H9 (cell line): ENCODE results near the gene MAD1L1. TPM values are rescaled to one million over a fixed set of nuclear protein-coding genes. Genes with fewer than 3 reads are reported as not detected.

Experiments used
- DNase-seq: peaks from one replicate; pipeline ENCODE4 v3.0.0-alpha.2; 2017
- H2AFZ ChIP-seq: one replicate; pipeline ENCODE4 v1.6.1; 2013; ENCODE audit warnings: mild to moderate bottlenecking, low read length, control low read depth, moderate library complexity
- H2AK5ac ChIP-seq: 2 replicates; pipeline ENCODE4 v1.6.1; 2013; ENCODE audit warnings: low read length, control low read depth, mixed read lengths; ENCODE audit not compliant: insufficient read length
- H2BK120ac ChIP-seq: one replicate; pipeline ENCODE4 v1.6.1; 2013; ENCODE audit warnings: low read depth, mild to moderate bottlenecking, low read length, control low read depth, inconsistent platforms; ENCODE audit not compliant: poor library complexity, severe bottlenecking
- H2BK12ac ChIP-seq: 2 replicates; pipeline ENCODE4 v1.6.1; 2013; ENCODE audit warnings: low read length, control low read depth, mixed read lengths, low read depth; ENCODE audit not compliant: insufficient read length
- H2BK15ac ChIP-seq: 2 replicates; pipeline ENCODE4 v1.6.1; 2013; ENCODE audit warnings: low read depth, low read length, control low read depth
- H2BK20ac ChIP-seq: one replicate; pipeline ENCODE4 v1.6.1; 2013; ENCODE audit warnings: low read depth, mild to moderate bottlenecking, low read length, control low read depth, inconsistent platforms; ENCODE audit not compliant: poor library complexity, severe bottlenecking
- H2BK5ac ChIP-seq: 2 replicates; pipeline ENCODE4 v1.6.1; 2013; ENCODE audit warnings: low read length, control low read depth, mixed read lengths; ENCODE audit not compliant: insufficient read length
- H3K14ac ChIP-seq: 2 replicates; pipeline ENCODE4 v1.6.1; 2013; ENCODE audit warnings: low read length, control low read depth; ENCODE audit not compliant: insufficient read depth
- H3K18ac ChIP-seq: 2 replicates; pipeline ENCODE4 v1.6.1; 2013; ENCODE audit warnings: low read depth, mild to moderate bottlenecking, mixed read lengths, low read length, control low read depth; ENCODE audit not compliant: insufficient read length
- H3K23ac ChIP-seq: 2 replicates; pipeline ENCODE4 v1.6.1; 2013; ENCODE audit warnings: low read length, control low read depth, mixed read lengths, low read depth; ENCODE audit not compliant: insufficient read length
- H3K23me2 ChIP-seq: 2 replicates; pipeline ENCODE4 v1.6.1; 2013; ENCODE audit warnings: low read depth, mild to moderate bottlenecking, mixed read lengths, low read length, control low read depth; ENCODE audit not compliant: insufficient read length, poor library complexity, severe bottlenecking
- H3K27ac ChIP-seq: 2 replicates; pipeline ENCODE4 v1.5.1; 2013; ENCODE audit warnings: low read length, control low read depth, mixed read lengths, low read depth; ENCODE audit not compliant: insufficient read length
- H3K27me3 ChIP-seq: 2 replicates; pipeline ENCODE4 v1.6.1; 2013; ENCODE audit warnings: low read length, control low read depth, inconsistent platforms; ENCODE audit not compliant: insufficient read depth
- H3K4ac ChIP-seq: 2 replicates; pipeline ENCODE4 v1.6.1; 2013; ENCODE audit warnings: low read depth, mild to moderate bottlenecking, control low read depth, inconsistent platforms, low read length, moderate library complexity
- H3K4me1 ChIP-seq: 2 replicates; pipeline ENCODE4 v1.6.1; 2013; ENCODE audit warnings: low read length, control low read depth, inconsistent platforms; ENCODE audit not compliant: insufficient read depth
- H3K4me2 ChIP-seq: 2 replicates; pipeline ENCODE4 v1.6.1; 2013; ENCODE audit warnings: low read length, control low read depth, mixed read lengths; ENCODE audit not compliant: insufficient read length, insufficient read depth
- H3K56ac ChIP-seq: 2 replicates; pipeline ENCODE4 v1.6.1; 2013; ENCODE audit warnings: low read depth, mild to moderate bottlenecking, mixed read lengths, low read length, control low read depth; ENCODE audit not compliant: insufficient read length
- H3K79me1 ChIP-seq: 2 replicates; pipeline ENCODE4 v1.6.1; 2013; ENCODE audit warnings: low read depth, mild to moderate bottlenecking, moderate library complexity, low read length, control low read depth, inconsistent platforms; ENCODE audit not compliant: insufficient read depth, poor library complexity, severe bottlenecking
- H3K79me2 ChIP-seq: 2 replicates; pipeline ENCODE4 v1.6.1; 2013; ENCODE audit warnings: low read length, control low read depth, inconsistent platforms; ENCODE audit not compliant: insufficient read depth
- H3K9ac ChIP-seq: 2 replicates; pipeline ENCODE4 v1.6.1; 2013; ENCODE audit warnings: low read length, control low read depth, mixed read lengths; ENCODE audit not compliant: insufficient read length; ENCODE audit errors: extremely low read depth
- H3K9me3 ChIP-seq: one replicate; pipeline ENCODE4 v1.6.1; 2013; ENCODE audit warnings: low read depth, low read length, inconsistent platforms; ENCODE audit not compliant: control insufficient read depth
- H3T11ph ChIP-seq: one replicate; pipeline ENCODE4 v1.6.1; 2013; ENCODE audit warnings: mild to moderate bottlenecking, low read length, control low read depth, inconsistent platforms
- H4K20me1 ChIP-seq: one replicate; pipeline ENCODE4 v1.6.1; 2013; ENCODE audit not compliant: control insufficient read depth, insufficient read length, insufficient read depth
- H4K5ac ChIP-seq: 2 replicates; pipeline ENCODE4 v1.6.1; 2013; ENCODE audit warnings: low read depth, mild to moderate bottlenecking, mixed read lengths, low read length, control low read depth; ENCODE audit not compliant: insufficient read length
- H4K8ac ChIP-seq: replicated peaks from 2 replicates; pipeline ENCODE4 v1.6.1; 2013; ENCODE audit warnings: low read length, control low read depth, mixed read lengths, low read depth; ENCODE audit not compliant: insufficient read length
- H4K91ac ChIP-seq: 2 replicates; pipeline ENCODE4 v1.6.1; 2013; ENCODE audit warnings: low read depth, mild to moderate bottlenecking, moderate library complexity, mixed read lengths, low read length, control low read depth; ENCODE audit not compliant: insufficient read length
- H3K27ac Mint-ChIP-seq, 3 experiments: 2 replicates in 2 of 3; 3 replicates in 1 of 3; pipeline ENCODE4 v1.8.0; 2020 to 2021; ENCODE audit warnings: mixed read lengths in 3 of 3, mild to moderate bottlenecking in 1 of 3, moderate library complexity in 1 of 3
- H3K27me3 Mint-ChIP-seq: 2 replicates; pipeline ENCODE4 v1.8.0; 2021; ENCODE audit warnings: low read depth, mild to moderate bottlenecking, moderate library complexity, mixed read lengths
- H3K36me3 Mint-ChIP-seq, 3 experiments: 2 replicates in 2 of 3; 3 replicates in 1 of 3; pipeline ENCODE4 v1.8.0; 2020 to 2021; ENCODE audit warnings: low read depth in 3 of 3, mixed read lengths in 3 of 3; ENCODE audit not compliant: insufficient read depth in 1 of 3
- H3K4me1 Mint-ChIP-seq, 2 experiments: 2 replicates each; pipeline ENCODE4 v1.8.0; 2020; ENCODE audit warnings: mixed read lengths in 2 of 2
- H3K4me3 Mint-ChIP-seq, 2 experiments: 2 replicates in 1 of 2; 3 replicates in 1 of 2; pipeline ENCODE4 v1.8.0; 2020 to 2021; ENCODE audit warnings: mild to moderate bottlenecking in 2 of 2, mixed read lengths in 2 of 2, moderate library complexity in 1 of 2
- H3K9me3 Mint-ChIP-seq, 2 experiments: 2 replicates in 1 of 2; 3 replicates in 1 of 2; pipeline ENCODE4 v1.8.0; 2020; ENCODE audit warnings: mild to moderate bottlenecking in 2 of 2, mixed read lengths in 2 of 2, moderate library complexity in 1 of 2
- WGBS: extraction: QIAGEN DNeasy Blood & Tissue Kit; methylation state at CpG from one replicate; pipeline ENCODE4 v1.1.7; 2013; ENCODE audit warnings: missing lambda C conversion rate, low lambda C conversion rate, mixed read lengths; ENCODE audit not compliant: insufficient read length; ENCODE audit errors: extremely low coverage; 5-methylcytosine and 5-hydroxymethylcytosine counted together
- total RNA-seq: library from RNA; stranded (reverse); gene quantifications from 2 replicates; pipeline ENCODE4 v1.2.1, GENCODE V29; 2021
- TF ChIP-seq, protein P1 (sequence below): fragments of 200-600 bp; sonication (generic); conservative IDR thresholded peaks from 3 replicates; pipeline ENCODE4 v1.8.0; 2021; ENCODE audit warnings: antibody characterized with exemption, mild to moderate bottlenecking

MAD1L1 gene
- total RNA-seq, 1 experiment from 2014 or later, result 39.0 TPM

DNA sequence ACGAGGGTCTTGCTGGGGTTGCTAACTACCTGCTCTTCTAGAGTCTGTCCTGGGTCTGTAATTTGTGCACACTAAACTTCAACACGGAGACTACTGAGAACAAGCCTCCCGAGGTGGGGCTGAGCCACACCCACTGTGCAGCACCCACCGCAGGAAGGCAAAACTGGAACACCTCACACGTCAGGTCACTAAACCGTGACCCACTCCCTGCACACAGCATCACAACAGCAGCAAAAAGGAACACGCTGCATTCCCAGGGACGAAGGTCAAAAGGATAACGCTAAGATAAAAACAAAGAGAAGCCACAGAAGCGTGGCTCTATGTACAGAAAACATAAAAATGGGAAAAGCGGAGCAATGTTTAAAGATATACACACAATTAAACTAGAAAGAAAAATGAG lies 170.1 kb downstream of the MAD1L1 start:
- H3K4me2 ChIP-seq, result no peak overlapping the region
- WGBS, result no CpG with 5 or more reads among the region's 11 CpGs
- no peak overlapping the region for H3K56ac ChIP-seq
- H3K4me1 ChIP-seq, result no peaks in the 10 kb centered on the region
- H2BK12ac ChIP-seq, result no peak overlapping the region
- H3K79me1 ChIP-seq, result no peaks in the 10 kb centered on the region
- H3K23me2 ChIP-seq, result no peaks in the 10 kb centered on the region
- DNase-seq, result no peak
- Mint-ChIP-seq H3K9me3 (peaks cover 19 to 22% of the 10 kb centered on the region in 2 experiments), H3K4me3 (no peak overlapping the region), H3K36me3 (peaks cover 22 to 35% (median 26%) of the 10 kb centered on the region in 3 experiments), H3K4me1 (no peaks in the 10 kb centered on the region), H3K27me3 (peaks cover 4% of the 10 kb centered on the region), H3K27ac (peak overlapping the region in 1 of 3 experiments; percentile 22; a peak in 3 of 7 replicates)
- no peak overlapping the region for H3K23ac ChIP-seq
- no peak overlapping the region for H2BK5ac ChIP-seq
- H4K91ac ChIP-seq, result no peak overlapping the region
- no peaks in the 10 kb centered on the region for H3K79me2 ChIP-seq
- H2AK5ac ChIP-seq, result no peak overlapping the region
- no peak overlapping the region for H2BK15ac ChIP-seq
- peaks cover 2% of the 10 kb centered on the region for H4K20me1 ChIP-seq
- H3T11ph ChIP-seq, result no peak overlapping the region
- TF ChIP-seq, protein P1, sequence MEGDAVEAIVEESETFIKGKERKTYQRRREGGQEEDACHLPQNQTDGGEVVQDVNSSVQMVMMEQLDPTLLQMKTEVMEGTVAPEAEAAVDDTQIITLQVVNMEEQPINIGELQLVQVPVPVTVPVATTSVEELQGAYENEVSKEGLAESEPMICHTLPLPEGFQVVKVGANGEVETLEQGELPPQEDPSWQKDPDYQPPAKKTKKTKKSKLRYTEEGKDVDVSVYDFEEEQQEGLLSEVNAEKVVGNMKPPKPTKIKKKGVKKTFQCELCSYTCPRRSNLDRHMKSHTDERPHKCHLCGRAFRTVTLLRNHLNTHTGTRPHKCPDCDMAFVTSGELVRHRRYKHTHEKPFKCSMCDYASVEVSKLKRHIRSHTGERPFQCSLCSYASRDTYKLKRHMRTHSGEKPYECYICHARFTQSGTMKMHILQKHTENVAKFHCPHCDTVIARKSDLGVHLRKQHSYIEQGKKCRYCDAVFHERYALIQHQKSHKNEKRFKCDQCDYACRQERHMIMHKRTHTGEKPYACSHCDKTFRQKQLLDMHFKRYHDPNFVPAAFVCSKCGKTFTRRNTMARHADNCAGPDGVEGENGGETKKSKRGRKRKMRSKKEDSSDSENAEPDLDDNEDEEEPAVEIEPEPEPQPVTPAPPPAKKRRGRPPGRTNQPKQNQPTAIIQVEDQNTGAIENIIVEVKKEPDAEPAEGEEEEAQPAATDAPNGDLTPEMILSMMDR, result no peak
- H3K4ac ChIP-seq, result no peak overlapping the region
- H2BK20ac ChIP-seq, result no peak overlapping the region
- no peak overlapping the region for H3K18ac ChIP-seq
- no peak overlapping the region for H4K5ac ChIP-seq
- H4K8ac ChIP-seq, result no peak overlapping the region
- H2BK120ac ChIP-seq, result no peak overlapping the region
- H3K14ac ChIP-seq, result no peak overlapping the region
- no peak overlapping the region for H3K9ac ChIP-seq
- no peaks in the 10 kb centered on the region for H3K27me3 ChIP-seq
- H3K9me3 ChIP-seq, result peaks cover 9% of the 10 kb centered on the region
- H2AFZ ChIP-seq, result no peak overlapping the region
- no peak overlapping the region for H3K27ac ChIP-seq
